HG02973 (cell line): Measurements from ENCODE around the gene PRDM12.

Experiments used
- ATAC-seq: cut with Tn5 transposase; IDR thresholded peaks from one replicate; pipeline ENCODE4 v1.9.1; 2021; ENCODE audit warnings: moderate library complexity; ENCODE audit not compliant: unreplicated experiment

Gene PRDM12

DNA sequence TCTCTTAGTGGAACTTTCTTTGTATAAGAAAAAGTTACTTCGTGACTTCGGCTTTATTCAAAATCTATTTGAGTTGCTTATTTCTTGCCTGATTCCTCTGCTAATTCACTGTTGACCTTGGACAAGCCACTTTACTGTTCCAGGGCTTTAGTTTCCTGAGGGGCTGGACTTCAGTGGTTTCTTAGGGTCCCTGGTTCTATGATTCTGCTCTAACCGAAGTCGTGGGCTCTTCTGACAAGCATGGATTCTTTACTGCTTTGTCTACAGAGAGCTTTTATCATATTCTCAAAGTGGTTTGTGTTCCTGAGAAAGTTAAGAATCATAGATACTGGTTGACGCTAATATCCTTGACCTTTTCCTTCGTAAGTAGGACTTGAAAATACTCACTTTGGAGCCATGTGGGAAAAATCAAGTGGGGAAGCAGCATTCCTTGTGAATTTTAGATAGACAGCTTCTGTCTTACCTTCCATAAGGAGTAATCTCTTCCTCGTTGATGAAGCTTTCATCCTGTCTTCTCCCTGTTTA, 50.3 kb downstream of the PRDM12 start:
- no peak for ATAC-seq

DNA sequence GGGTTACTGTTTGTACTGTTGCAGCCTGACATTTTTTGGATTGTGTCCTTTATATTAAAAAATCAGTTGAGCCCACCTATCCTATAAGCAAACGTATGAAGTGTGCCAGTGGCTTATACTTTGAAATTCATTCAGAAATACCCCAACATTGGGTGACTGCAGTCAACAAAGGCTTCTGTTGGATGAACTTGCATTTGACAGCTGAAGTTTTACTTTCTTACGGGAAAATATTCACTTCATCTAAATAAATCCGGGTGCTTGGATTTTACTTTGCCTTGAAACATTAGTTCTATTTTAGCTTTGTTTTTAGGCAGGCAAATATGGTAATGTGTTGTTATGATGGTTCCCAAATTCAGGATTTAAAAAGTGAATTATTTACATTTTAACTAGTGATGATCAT, 50.9 kb downstream of the PRDM12 start:
- ATAC-seq = no peak

DNA sequence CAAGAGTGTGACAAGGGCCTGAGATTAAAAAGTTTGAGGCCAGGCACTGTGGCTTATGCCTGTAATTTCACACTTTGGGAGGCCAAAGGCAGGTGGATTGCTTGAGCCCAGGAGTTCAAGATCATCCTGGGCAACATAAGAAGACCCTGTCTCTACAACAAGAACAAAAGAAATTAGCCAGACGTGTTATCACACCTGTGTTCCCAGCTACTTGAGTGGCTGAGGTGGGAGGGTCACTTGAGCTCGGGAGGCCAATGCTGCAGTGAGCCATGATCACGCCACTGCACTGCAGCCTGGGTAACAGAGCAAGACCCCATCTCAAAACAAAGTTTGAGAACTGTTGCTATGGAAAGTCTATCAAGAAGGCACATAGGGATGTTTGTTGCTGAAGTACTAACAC, 54.2 kb downstream of the PRDM12 start:
- no peak for ATAC-seq

DNA sequence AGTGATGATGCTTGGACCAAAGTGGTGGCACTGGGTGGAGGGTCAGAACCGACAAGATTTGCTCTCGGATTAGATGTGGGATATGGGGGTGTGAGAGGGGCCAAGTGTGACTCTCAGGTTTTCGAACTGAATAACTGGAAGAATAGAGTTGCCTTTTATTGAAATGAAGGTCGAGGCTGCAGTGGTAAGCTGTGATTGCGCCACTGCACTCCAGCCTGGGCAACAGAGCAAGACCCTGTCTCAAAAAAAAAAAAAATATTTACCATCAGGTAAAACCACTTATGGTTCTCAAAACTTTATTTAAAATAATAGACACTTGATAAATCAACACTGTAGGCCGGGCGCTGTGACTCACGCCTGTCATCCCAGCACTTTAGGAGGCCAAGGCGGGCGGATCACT, 56.4 kb downstream of the PRDM12 start:
- ATAC-seq = no peak

DNA sequence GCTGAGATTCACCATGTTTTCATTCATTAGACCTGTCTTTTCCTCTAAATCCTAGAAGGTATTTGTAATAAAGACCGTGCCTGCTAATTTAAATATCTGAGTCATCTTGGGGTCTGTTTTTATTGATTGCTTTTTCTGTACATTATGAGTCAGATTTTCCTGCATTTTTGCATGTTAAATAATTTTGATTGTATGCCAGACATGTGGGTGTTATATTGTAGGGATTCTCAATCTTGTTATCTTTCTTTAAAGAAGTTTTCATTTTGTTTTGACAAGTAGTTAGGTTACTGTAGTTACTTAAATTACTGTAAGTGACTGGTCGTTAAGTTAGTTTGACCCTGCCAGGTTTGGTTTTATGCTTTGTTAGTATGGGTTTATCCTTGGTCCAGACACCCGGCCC, 64.3 kb downstream of the PRDM12 start:
- ATAC-seq = no peak

DNA sequence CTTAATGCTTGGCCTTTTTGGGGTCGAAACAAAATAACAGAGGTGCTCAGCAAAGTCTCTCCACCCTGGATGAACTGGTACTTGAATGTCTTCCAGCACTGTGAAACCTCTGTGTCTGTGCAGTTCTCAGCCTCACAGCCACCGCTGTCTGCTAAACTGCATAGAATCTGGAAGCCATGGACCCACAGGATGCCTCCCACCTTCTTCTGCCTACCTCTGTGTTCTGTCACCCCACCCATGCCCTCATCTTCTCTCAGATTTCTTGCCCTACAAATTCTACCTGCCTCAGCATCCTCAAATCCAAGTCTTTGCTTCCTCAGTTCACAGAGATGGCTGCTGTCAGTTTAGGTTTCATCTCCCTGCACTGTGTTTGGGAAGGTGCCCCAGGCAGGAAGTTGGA, 64.8 kb downstream of the PRDM12 start:
- ATAC-seq = no peak

DNA sequence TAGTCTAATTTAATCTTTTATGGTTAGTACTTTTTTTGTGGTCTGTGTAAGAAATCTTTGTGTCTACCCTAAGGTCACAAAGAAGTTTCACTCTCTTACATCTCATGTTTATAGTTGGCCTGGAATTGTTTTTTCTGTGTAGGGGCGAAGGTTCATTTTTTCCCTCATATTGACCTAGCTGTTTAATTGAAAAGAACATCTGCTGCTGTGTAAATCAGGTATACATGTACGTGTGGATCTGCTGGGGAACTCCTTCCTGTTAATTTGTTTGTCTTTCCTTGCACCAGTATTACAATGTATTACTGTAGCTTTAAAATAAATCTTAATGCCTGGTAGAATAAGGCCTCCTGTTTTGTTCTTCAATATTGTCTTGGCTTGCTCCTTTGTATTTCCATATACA, 67.0 kb downstream of the PRDM12 start:
- no peak for ATAC-seq

DNA sequence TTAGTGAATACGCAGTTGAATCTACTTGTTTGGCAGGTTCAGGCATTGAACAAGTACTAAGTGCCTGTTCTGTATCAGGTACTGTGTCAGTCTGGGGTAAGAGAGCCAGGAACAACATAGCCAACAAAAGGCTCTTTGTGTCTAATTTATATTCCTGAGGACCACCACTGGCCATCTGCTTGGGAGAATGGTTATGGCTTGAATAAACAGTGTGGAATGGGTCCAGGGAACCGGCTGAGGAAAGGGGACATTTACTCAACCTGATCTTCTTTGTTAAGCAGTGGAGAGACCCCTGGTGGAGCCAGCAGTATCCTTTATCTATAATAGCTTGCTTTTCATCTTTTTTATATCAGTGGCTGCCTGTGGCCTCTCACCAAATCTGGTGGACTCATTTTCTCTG, 67.7 kb downstream of the PRDM12 start:
- ATAC-seq = no peak
